ENCODE results near the gene SQOR. TPM values are rescaled to one million over a fixed set of nuclear protein-coding genes. Genes with fewer than 3 reads are reported as not detected.

Gene SQOR
- total and polyA plus RNA-seq, 2 experiments from 2014 or later = 0.23 TPM; not detected in 1

GRCh38 chr15:45588219-45588875 lies 46.5 kb upstream of the SQOR start:
- no peak for ATAC-seq
- H3K4me1 ChIP-seq (ENCODE audit: insufficient read depth) = peaks cover 13% of the 10 kb centered on the region
- Mint-ChIP-seq H3K4me1 (peaks cover 21% of the 10 kb centered on the region; the same call in 2 of the 3 replicates), H3K4me3 (peak overlapping the region; percentile 91), H3K36me3 (ENCODE audit: low read depth) (peaks cover 1% of the 10 kb centered on the region; the same call in 2 of the 3 replicates), H3K27ac (peak overlapping the region; percentile 51), H3K9me3 (no peaks in the 10 kb centered on the region), H3K27me3 (ENCODE audit: insufficient read depth, low read depth, poor library complexity) (peaks cover 13% of the 10 kb centered on the region)
- no peak overlapping the region; the same call in 1 of the 2 replicates for H2AFZ ChIP-seq
- no peaks in the 10 kb centered on the region for H3K36me3 ChIP-seq (ENCODE audit: insufficient read depth)
- no peak for DNase-seq (ENCODE audit: low spot score)
- H4K20me1 ChIP-seq (replicated peaks; ENCODE audit: insufficient read depth) = peaks cover 10% of the 10 kb centered on the region; the same call in 1 of the 2 replicates
- H3K4me2 ChIP-seq = peak overlapping the region; percentile 99
- H3K27me3 ChIP-seq (ENCODE audit: insufficient read depth) = no peaks in the 10 kb centered on the region
- peaks cover 3% of the 10 kb centered on the region; the same call in 1 of the 2 replicates for H3F3A ChIP-seq (replicated peaks; ENCODE audit: low read depth)
- no peak for TF ChIP-seq REST (IDR thresholded peaks at IDR 0.05; ENCODE audit: unreplicated experiment)
- TF ChIP-seq EZH2 (IDR thresholded peaks at IDR 0.05; ENCODE audit: low read depth, unreplicated experiment) = no peak
- no peak for TF ChIP-seq ZNF331 (CRISPR knock-in tag; IDR thresholded peaks at IDR 0.05; ENCODE audit: low read depth)
- TF ChIP-seq CTCF (conservative IDR thresholded peaks at IDR 0.05; ENCODE audit: low read depth in 2 of 2) = no peak
- TF ChIP-seq NANOG (IDR thresholded peaks at IDR 0.05; ENCODE audit: borderline replicate concordance) = no peak
- TF ChIP-seq ETS1 (IDR thresholded peaks at IDR 0.05) = no peak
- no peaks in the 10 kb centered on the region for H3K9me2 ChIP-seq (ENCODE audit: insufficient read depth)
- peaks cover 52% of the 10 kb centered on the region for H3K79me2 ChIP-seq (replicated peaks; ENCODE audit: insufficient read depth)
- peak overlapping the region; percentile 98 for H3K4me3 ChIP-seq
- peak overlapping the region; percentile 98 for H3K27ac ChIP-seq (ENCODE audit: low read depth)

GRCh38 chr15:45589256-45589655 lies 45.6 kb upstream of the SQOR start:
- Histone ChIP-seq H3K79me2 (replicated peaks; ENCODE audit: insufficient read depth) (peaks cover 54% of the 10 kb centered on the region), H2AFZ (no peak overlapping the region), H3K27ac (ENCODE audit: low read depth) (no peak overlapping the region), H3K36me3 (ENCODE audit: insufficient read depth) (no peaks in the 10 kb centered on the region), H3K4me3 (no peak overlapping the region; the same call in 1 of the 2 replicates), H3K4me1 (ENCODE audit: insufficient read depth) (peaks cover 13% of the 10 kb centered on the region), H3K4me2 (0 out of 2 replicates have a peak overlapping the region, but pooled peaks have one; percentile 99), H3K27me3 (ENCODE audit: insufficient read depth) (no peaks in the 10 kb centered on the region), H3F3A (replicated peaks; ENCODE audit: low read depth) (peaks cover 3% of the 10 kb centered on the region; the same call in 1 of the 2 replicates), H3K9me2 (ENCODE audit: insufficient read depth) (no peaks in the 10 kb centered on the region), H4K20me1 (replicated peaks; ENCODE audit: insufficient read depth) (peaks cover 15% of the 10 kb centered on the region)
- Mint-ChIP-seq H3K27ac (no peak overlapping the region), H3K36me3 (ENCODE audit: low read depth) (peaks cover 8% of the 10 kb centered on the region), H3K4me3 (0 out of 3 replicates have a peak overlapping the region, but pooled peaks have one; percentile 91), H3K4me1 (peaks cover 21% of the 10 kb centered on the region; the same call in 2 of the 3 replicates), H3K27me3 (ENCODE audit: insufficient read depth, low read depth, poor library complexity) (peaks cover 13% of the 10 kb centered on the region), H3K9me3 (no peaks in the 10 kb centered on the region)
- DNase-seq (ENCODE audit: low spot score) (no peak), ATAC-seq (no peak)
- no peak for TF ChIP-seq CREB1 (CRISPR knock-in tag; IDR thresholded peaks at IDR 0.05; ENCODE audit: low read depth)
- TF ChIP-seq NANOG (IDR thresholded peaks at IDR 0.05; ENCODE audit: borderline replicate concordance) = no peak
- TF ChIP-seq ZNF114 (CRISPR knock-in tag; IDR thresholded peaks at IDR 0.05) = no peak
- no peak for TF ChIP-seq ZNF331 (CRISPR knock-in tag; IDR thresholded peaks at IDR 0.05; ENCODE audit: low read depth)
- no peak for TF ChIP-seq POLR2AphosphoS5 (IDR thresholded peaks at IDR 0.05; ENCODE audit: low read depth)
- no peak for TF ChIP-seq JUNB (IDR thresholded peaks at IDR 0.05; ENCODE audit: unreplicated experiment)

Data from GM23338 (cell line).